HG03521 (cell line): ENCODE results near the gene DOCK3.
"Not testable (repeated sequence)": the region's sequence is repeated elsewhere in the genome, so short reads cannot be mapped to it uniquely, and the experiment has no call there.

Experiments used
- ATAC-seq: cut with Tn5 transposase; IDR thresholded peaks from one replicate; pipeline ENCODE4 v1.9.1; 2021; ENCODE audit warnings: mild to moderate bottlenecking, moderate library complexity; ENCODE audit not compliant: unreplicated experiment

DOCK3 gene

GRCh38 chr3:50874876-50875275 lies 200.1 kb downstream of the DOCK3 start:
- ATAC-seq, result not testable (repeated sequence)

- ATAC-seq, result no peak
These were observed 202.2 kb downstream of the DOCK3 start for GRCh38 chr3:50876947-50877346.

GRCh38 chr3:50882733-50883132 lies 208.0 kb downstream of the DOCK3 start:
- not testable (repeated sequence) for ATAC-seq

- ATAC-seq, result no peak
These were observed 209.0 kb downstream of the DOCK3 start for GRCh38 chr3:50883755-50884154.

GRCh38 chr3:50885070-50885850 lies 210.5 kb downstream of the DOCK3 start:
- ATAC-seq, result no peak

GRCh38 chr3:50890688-50891344 lies 216.1 kb downstream of the DOCK3 start:
- ATAC-seq, result no peak

GRCh38 chr3:50901097-50901496 lies 226.4 kb downstream of the DOCK3 start:
- ATAC-seq, result not testable (repeated sequence)

- no peak for ATAC-seq
These were observed 238.0 kb downstream of the DOCK3 start for GRCh38 chr3:50912746-50913145.

GRCh38 chr3:50913260-50913659 lies 238.5 kb downstream of the DOCK3 start:
- ATAC-seq, result no peak

GRCh38 chr3:50922071-50922470 lies 247.3 kb downstream of the DOCK3 start:
- ATAC-seq, result not testable (repeated sequence)

GRCh38 chr3:50923955-50924354 lies 249.2 kb downstream of the DOCK3 start:
- no peak for ATAC-seq

- no peak for ATAC-seq
These were observed 249.9 kb downstream of the DOCK3 start for GRCh38 chr3:50924638-50925037.

GRCh38 chr3:50926868-50927267 lies 252.1 kb downstream of the DOCK3 start:
- ATAC-seq, result no peak

- ATAC-seq, result no peak
These were observed 255.9 kb downstream of the DOCK3 start for GRCh38 chr3:50930371-50931208.

- ATAC-seq, result not testable (repeated sequence)
These were observed 258.2 kb downstream of the DOCK3 start for GRCh38 chr3:50932918-50933317.

GRCh38 chr3:50936389-50936788 lies 261.7 kb downstream of the DOCK3 start:
- ATAC-seq, result no peak

GRCh38 chr3:50947419-50947818 lies 272.7 kb downstream of the DOCK3 start:
- no peak for ATAC-seq

- ATAC-seq, result no peak
These were observed 275.9 kb downstream of the DOCK3 start for GRCh38 chr3:50950591-50950990.

GRCh38 chr3:50953825-50954414 lies 279.2 kb downstream of the DOCK3 start:
- no peak for ATAC-seq

- no peak for ATAC-seq
These were observed 286.7 kb downstream of the DOCK3 start for GRCh38 chr3:50961386-50961785.

- ATAC-seq, result no peak
These were observed 296.8 kb downstream of the DOCK3 start for GRCh38 chr3:50971487-50971924.
